Esophagus squamous epithelium (tissue), 5 donors: Measurements from ENCODE around the gene HMGN4. TPM values are rescaled to one million over a fixed set of nuclear protein-coding genes. Genes with fewer than 3 reads are reported as not detected.

Source experiments
- DNase-seq: peaks from one replicate; lab custom pipeline; 2025; lab: John Stamatoyannopoulos, UW
- H3K27ac ChIP-seq, 4 donors: fragments of 200-600 bp; sonication (generic); one replicate each; pipeline ENCODE4 v1.5.1; 2016 to 2019; ENCODE audit warnings: mild to moderate bottlenecking in 1 of 4
- H3K27me3 ChIP-seq, 4 donors: fragments of 200-600 bp; sonication (generic); 1 replicate in 3 of 4; 2 replicates in 1 of 4; pipeline versions ENCODE4 v1.5.1 to v1.6.0; 2017 to 2021; ENCODE audit warnings: antibody characterized with exemption in 1 of 4
- H3K36me3 ChIP-seq, 3 donors: fragments of 200-600 bp; sonication (generic); one replicate each; pipeline ENCODE4 v1.5.1; 2016 to 2019
- H3K4me1 ChIP-seq, 3 donors: fragments of 200-600 bp; sonication (generic); one replicate each; pipeline ENCODE4 v1.5.1; 2017 to 2019
- H3K4me3 ChIP-seq, 4 donors: fragments of 200-600 bp; sonication (generic); 1 replicate in 3 of 4; 2 replicates in 1 of 4; pipeline ENCODE4 v1.5.1; 2016 to 2019; ENCODE audit warnings: mild to moderate bottlenecking in 2 of 4, moderate library complexity in 1 of 4
- H3K9me3 ChIP-seq, 3 donors: fragments of 200-600 bp; sonication (generic); one replicate each; pipeline ENCODE4 v1.5.1; 2016 to 2019
- CTCF ChIP-seq, 6 experiments: fragments of 450-650 bp in 4 of 6; fragments of 200-600 bp in 2 of 6; sonication (generic) in 2 of 6; IDR thresholded peaks; one replicate each; pipeline ENCODE4 v1.5.1; 2016 to 2019; ENCODE audit warnings: antibody characterized with exemption in 6 of 6, mild to moderate bottlenecking in 4 of 6, moderate library complexity in 4 of 6
- POLR2A ChIP-seq, 4 donors: fragments of 450-650 bp; IDR thresholded peaks; one replicate each; pipeline ENCODE4 v1.6.1; 2017; ENCODE audit warnings: antibody characterized with exemption in 4 of 4, mild to moderate bottlenecking in 4 of 4, moderate library complexity in 3 of 4
- WGBS, 2 donors: methylation state at CpG; one replicate each; pipeline ENCODE4 v1.1.5; 2018; 5-methylcytosine and 5-hydroxymethylcytosine counted together
- intact Hi-C: fragments of 100-400 bp; cut with DNase I; formaldehyde crosslinking; loops from one replicate; pipeline ENCODE4 v1.15.0; 2022
- total RNA-seq, 4 donors: library from RNA; depleted of rRNA; stranded (reverse); fragments of >200 nt; gene quantifications; one replicate each; pipeline ENCODE4 v1.1.0, GENCODE V29; 2016
- donor health status: DM: yes; HTN: yes; CAD: no.

Gene HMGN4
- total RNA-seq, 4 donors from 2014 or later, result 18.1 to 53.2 (median 36.7) TPM

GRCh38 chr6:26556263-26557070 is 18.3 kb downstream of the HMGN4 start:
- TF ChIP-seq CTCF (IDR thresholded peaks at IDR 0.05), result no peak
- no peak for TF ChIP-seq POLR2A (IDR thresholded peaks at IDR 0.05)
- no peak for DNase-seq
- Histone ChIP-seq H3K27ac (no peak overlapping the region), H3K4me1 (peaks cover 6 to 30% (median 14%) of the 10 kb centered on the region in 3 donors), H3K36me3 (no peaks in the 10 kb centered on the region), H3K27me3 (no peaks in the 10 kb centered on the region), H3K9me3 (no peaks in the 10 kb centered on the region), H3K4me3 (no peak overlapping the region)
- 34 to 38% methylated on average over 16 of the region's 16 CpGs for WGBS, 2 donors
- intact Hi-C loops, result no loop called here

DNA sequence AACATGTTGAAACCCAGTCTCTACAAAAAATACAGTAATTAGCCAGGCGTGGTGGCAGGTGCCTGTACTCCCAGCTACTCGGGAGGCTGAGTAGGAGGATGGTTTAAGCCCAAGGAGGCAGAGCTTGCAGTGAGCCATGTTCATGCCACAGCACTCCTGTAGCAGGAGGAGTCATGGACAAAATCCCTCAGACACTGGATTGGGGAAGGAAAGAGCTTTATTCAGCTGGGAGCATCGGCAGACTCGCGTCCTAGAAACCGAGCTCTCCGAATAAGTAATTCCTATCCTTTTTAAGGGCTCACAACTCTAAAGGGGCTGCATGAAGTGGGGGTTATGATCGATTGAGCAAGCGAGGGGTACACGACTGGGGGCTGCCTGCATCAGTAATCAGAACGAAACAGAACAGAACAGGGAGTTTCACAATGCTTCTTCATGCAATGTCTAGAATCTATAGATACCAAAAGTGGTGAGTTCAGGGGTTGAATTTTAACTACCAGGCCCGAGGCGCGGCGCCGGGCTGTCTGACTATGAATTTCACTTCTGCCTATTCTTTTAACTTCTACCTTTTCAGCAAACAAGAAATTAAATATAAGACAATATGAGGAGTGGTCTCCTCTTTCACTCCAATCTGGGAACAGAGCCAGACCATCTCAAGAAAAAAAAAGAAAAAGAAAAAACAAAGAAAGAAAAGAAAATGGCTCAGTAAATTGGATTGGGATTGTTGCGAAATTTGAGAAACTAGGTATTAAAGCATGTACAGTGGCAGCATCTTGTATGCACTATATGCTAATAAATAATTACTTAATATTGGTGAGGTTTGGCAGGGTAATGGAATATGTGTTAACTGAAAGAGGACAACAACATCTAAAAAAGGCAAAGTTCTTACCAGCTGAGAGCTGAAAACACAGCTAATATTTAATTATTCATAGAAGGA is 23.6 kb downstream of the HMGN4 start:
- Histone ChIP-seq H3K4me3 (no peak overlapping the region), H3K9me3 (no peaks in the 10 kb centered on the region), H3K27me3 (no peaks in the 10 kb centered on the region), H3K27ac (no peak overlapping the region), H3K36me3 (no peaks in the 10 kb centered on the region), H3K4me1 (no peaks in the 10 kb centered on the region)
- intact Hi-C loops, result no loop called here
- 71 to 92% methylated on average over 12 to 17 of the region's 17 CpGs for WGBS, 2 donors
- DNase-seq, result no peak
- TF ChIP-seq CTCF (IDR thresholded peaks at IDR 0.05) (no peak), POLR2A (IDR thresholded peaks at IDR 0.05) (no peak)

GRCh38 chr6:26563488-26563887 is 25.3 kb downstream of the HMGN4 start:
- H3K4me3 ChIP-seq, result no peak overlapping the region
- TF ChIP-seq POLR2A (IDR thresholded peaks at IDR 0.05), result no peak
- TF ChIP-seq CTCF (IDR thresholded peaks at IDR 0.05), result no peak
- H3K27me3 ChIP-seq, result no peaks in the 10 kb centered on the region
- H3K36me3 ChIP-seq, result no peaks in the 10 kb centered on the region
- DNase-seq, result no peak
- intact Hi-C loops, result no loop called here
- no peak overlapping the region for H3K27ac ChIP-seq
- 70 to 80% methylated on average over 6 of the region's 6 CpGs for WGBS, 2 donors
- peaks cover 0 to 6% (median 0%) of the 10 kb centered on the region in 3 donors for H3K4me1 ChIP-seq
- H3K9me3 ChIP-seq, result no peaks in the 10 kb centered on the region

GRCh38 chr6:26568601-26569432 is 30.7 kb downstream of the HMGN4 start:
- 3 to 4% methylated on average over 33 of the region's 34 CpGs for WGBS, 2 donors
- Histone ChIP-seq H3K4me1 (peaks cover 0 to 33% (median 6%) of the 10 kb centered on the region in 3 donors), H3K27me3 (no peaks in the 10 kb centered on the region), H3K9me3 (no peaks in the 10 kb centered on the region), H3K36me3 (no peaks in the 10 kb centered on the region), H3K4me3 (peak overlapping the region; percentile 22 to 65 (median 53)), H3K27ac (peak overlapping the region; percentile 23 to 72 (median 62))
- no peak for DNase-seq
- TF ChIP-seq POLR2A (IDR thresholded peaks at IDR 0.05) (no peak), CTCF (IDR thresholded peaks at IDR 0.05) (peak in 2 of 6 experiments; percentile 11 to 28)
- intact Hi-C loops, result no loop called here
